Left ventricle myocardium inferior (tissue), 1 donor: ENCODE results near the gene FLOT2. TPM values are rescaled to one million over a fixed set of nuclear protein-coding genes. Genes with fewer than 3 reads are reported as not detected.

Experiments
- DNase-seq: peaks from one replicate; pipeline ENCODE4 v3.0.0-alpha.2; 2020
- H3K27ac ChIP-seq: fragments of 200-600 bp; replicated peaks from 2 replicates; pipeline ENCODE4 v1.8.0; 2021
- H3K27me3 ChIP-seq: fragments of 200-600 bp; 2 replicates; pipeline ENCODE4 v1.8.0; 2021; ENCODE audit warnings: low read depth
- H3K36me3 ChIP-seq: fragments of 200-600 bp; 2 replicates; pipeline ENCODE4 v1.8.0; 2021
- H3K4me1 ChIP-seq: fragments of 200-600 bp; 2 replicates; pipeline ENCODE4 v1.8.0; 2021
- H3K4me3 ChIP-seq: fragments of 200-600 bp; 2 replicates; pipeline ENCODE4 v1.8.0; 2021; ENCODE audit warnings: mild to moderate bottlenecking, moderate library complexity
- H3K9me3 ChIP-seq: fragments of 200-600 bp; replicated peaks from 2 replicates; pipeline ENCODE4 v1.8.0; 2021
- CTCF ChIP-seq: fragments of 200-600 bp; IDR thresholded peaks from 2 replicates; pipeline ENCODE4 v1.8.0; 2021; ENCODE audit warnings: antibody characterized with exemption, mild to moderate bottlenecking, borderline replicate concordance
- intact Hi-C: fragments of 100-400 bp; cut with micrococcal nuclease; formaldehyde crosslinking; loops from one replicate; pipeline ENCODE4 v1.11.0; 2022
- total RNA-seq: library from RNA; stranded (reverse); fragmentation: NEBNext Ultra II Directional; extraction: Animal tissue kit (Norgen Biotek cat#: 25700); gene quantifications from one replicate; pipeline ENCODE4 v1.2.1, GENCODE V29; 2021
- donor health status: DM: no; HTN: yes; CAD: no; lungs with severe emphysema.

FLOT2 gene
- total RNA-seq, 1 donor from 2014 or later: 84.2 TPM

- Histone ChIP-seq H3K36me3 (peaks cover 100% of the 10 kb centered on the region), H3K4me1 (peaks cover 20% of the 10 kb centered on the region), H3K4me3 (no peak overlapping the region), H3K27ac (no peak overlapping the region), H3K9me3 (no peaks in the 10 kb centered on the region), H3K27me3 (no peaks in the 10 kb centered on the region)
- TF ChIP-seq CTCF: peak; percentile 77
- no peak for DNase-seq
- intact Hi-C loops: loop anchor here (10.0 kb wide), 1 partner anchor 152 kb away; no protein-coding TSS in a partner anchor
These were observed 18.9 kb upstream of the FLOT2 start for GRCh38 chr17:28916302-28916934.

- Histone ChIP-seq H3K27ac (no peak overlapping the region), H3K4me3 (no peak overlapping the region), H3K27me3 (no peaks in the 10 kb centered on the region), H3K4me1 (peaks cover 29% of the 10 kb centered on the region), H3K9me3 (no peaks in the 10 kb centered on the region), H3K36me3 (peaks cover 100% of the 10 kb centered on the region)
- intact Hi-C loops: loop anchor here (10.0 kb wide), 1 partner anchor 148 kb away; no protein-coding TSS in a partner anchor
- DNase-seq: no peak
- no peak for TF ChIP-seq CTCF
These were observed 15.4 kb upstream of the FLOT2 start for GRCh38 chr17:28912938-28913333.

GRCh38 chr17:28912281-28912937 is 14.9 kb upstream of the FLOT2 start:
- peaks cover 29% of the 10 kb centered on the region for H3K4me1 ChIP-seq
- intact Hi-C loops: loop anchor here (10.0 kb wide), 1 partner anchor 148 kb away; no protein-coding TSS in a partner anchor
- H3K27me3 ChIP-seq: no peaks in the 10 kb centered on the region
- peaks cover 100% of the 10 kb centered on the region for H3K36me3 ChIP-seq
- H3K27ac ChIP-seq: no peak overlapping the region
- no peak overlapping the region for H3K4me3 ChIP-seq
- no peak for TF ChIP-seq CTCF
- DNase-seq: no peak
- no peaks in the 10 kb centered on the region for H3K9me3 ChIP-seq

GRCh38 chr17:28911411-28912045 is 14.0 kb upstream of the FLOT2 start:
- no peaks in the 10 kb centered on the region for H3K9me3 ChIP-seq
- intact Hi-C loops: loop anchor here (10.0 kb wide), 1 partner anchor 147 kb away; no protein-coding TSS in a partner anchor
- no peak for DNase-seq
- no peaks in the 10 kb centered on the region for H3K27me3 ChIP-seq
- no peak overlapping the region for H3K4me3 ChIP-seq
- peaks cover 100% of the 10 kb centered on the region for H3K36me3 ChIP-seq
- H3K4me1 ChIP-seq: peaks cover 28% of the 10 kb centered on the region
- H3K27ac ChIP-seq: no peak overlapping the region
- no peak for TF ChIP-seq CTCF

- H3K4me3 ChIP-seq: no peak overlapping the region
- H3K9me3 ChIP-seq: no peaks in the 10 kb centered on the region
- intact Hi-C loops: loop anchor here (10.0 kb wide), 1 partner anchor 146 kb away; no protein-coding TSS in a partner anchor
- H3K27ac ChIP-seq: no peak overlapping the region
- DNase-seq: no peak
- no peaks in the 10 kb centered on the region for H3K27me3 ChIP-seq
- peaks cover 30% of the 10 kb centered on the region for H3K4me1 ChIP-seq
- H3K36me3 ChIP-seq: peaks cover 100% of the 10 kb centered on the region
- TF ChIP-seq CTCF: no peak
These were observed 13.0 kb upstream of the FLOT2 start for GRCh38 chr17:28910534-28910933.
